HG02885 (cell line): ENCODE measurements around the gene KRTAP1-5.
"Not testable (repeated sequence)": the region's sequence is repeated elsewhere in the genome, so short reads cannot be mapped to it uniquely, and the experiment has no call there.

Experiments used
- ATAC-seq: cut with Tn5 transposase; IDR thresholded peaks from one replicate; pipeline ENCODE4 v1.9.1; 2021; ENCODE audit warnings: mild to moderate bottlenecking; ENCODE audit not compliant: unreplicated experiment, poor library complexity

KRTAP1-5 gene

DNA sequence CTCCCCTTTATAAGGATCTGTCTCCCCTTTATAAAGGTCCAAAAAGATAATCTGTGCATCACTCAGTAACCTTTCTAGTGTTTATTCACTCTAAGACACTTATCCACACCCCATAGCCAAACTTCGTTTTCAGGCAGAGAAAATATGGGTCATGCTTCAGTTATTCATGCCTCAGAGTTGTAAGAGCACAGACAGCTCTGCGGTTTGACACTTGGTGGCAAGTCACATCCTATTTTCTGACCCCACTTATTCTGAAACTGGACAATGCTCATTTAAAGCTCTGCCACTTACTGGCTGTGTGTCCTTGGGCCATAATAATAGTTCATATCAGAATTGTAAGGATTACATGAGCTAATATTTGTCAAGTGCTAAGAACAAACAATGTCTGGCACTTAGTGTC lies 22.1 kb upstream of the KRTAP1-5 start:
- no peak for ATAC-seq

DNA sequence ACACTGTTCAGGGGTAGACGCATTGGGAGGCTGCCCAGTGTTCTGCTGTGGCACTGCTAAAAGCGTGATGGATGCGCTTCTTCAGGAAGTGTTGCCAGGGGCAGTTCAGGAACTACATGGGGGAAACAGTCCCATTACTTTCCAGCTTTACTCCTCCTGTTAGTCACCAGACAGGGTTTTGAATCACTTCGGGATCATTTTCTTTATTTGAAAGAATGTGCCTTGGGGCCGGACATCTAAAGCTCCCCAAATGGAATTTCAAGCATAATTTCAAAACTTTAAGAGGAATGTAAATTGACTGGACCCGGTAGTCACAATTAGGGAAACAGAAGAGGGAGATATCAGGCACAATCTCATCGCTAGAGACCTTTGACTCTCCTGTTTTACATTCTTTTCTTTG lies 21.4 kb upstream of the KRTAP1-5 start:
- no peak for ATAC-seq

DNA sequence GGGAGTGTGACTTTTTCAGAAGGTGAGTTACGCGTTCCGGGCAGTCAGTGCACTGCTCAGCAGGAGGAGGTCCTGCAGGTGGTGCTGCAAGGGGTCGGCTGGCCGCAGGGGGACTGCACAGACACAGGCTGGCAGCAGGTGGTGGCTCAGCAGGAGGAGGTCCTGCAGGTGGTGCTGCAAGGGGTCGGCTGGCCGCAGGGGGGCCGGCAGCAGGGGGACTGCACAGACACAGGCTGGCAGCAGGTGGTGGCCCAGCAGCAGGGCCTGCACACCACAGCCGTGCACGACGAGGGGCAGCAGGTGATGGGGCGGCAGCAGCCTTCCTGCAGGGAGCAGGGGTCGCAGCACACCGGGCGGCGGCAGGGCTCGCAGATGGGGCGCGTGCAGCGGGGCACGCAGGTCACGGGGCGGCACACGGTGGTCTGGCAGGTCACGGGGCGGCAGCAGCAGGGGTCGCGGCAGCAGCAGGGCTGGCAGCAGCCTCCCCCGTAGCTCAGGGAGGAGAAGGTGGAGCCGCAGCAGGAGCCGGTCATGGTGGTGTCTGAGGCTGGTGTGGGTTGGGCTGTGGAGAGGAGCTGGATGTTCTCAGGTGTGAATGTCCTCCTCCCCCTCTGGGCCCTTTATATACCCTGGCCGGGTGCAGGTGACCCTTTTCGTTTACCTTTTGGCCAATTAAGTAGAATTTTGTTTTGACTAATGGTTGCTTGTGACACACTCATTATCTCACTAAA lies 19.9 kb upstream of the KRTAP1-5 start, which contains the start of gene KRTAP2-1:
KRTAP2-1 (minus strand) TSS at position 582 of the 731 bp plus-strand sequence; CDS start at position 533, 49 bp downstream.
- not testable (repeated sequence) for ATAC-seq

GRCh38 chr17:41042953-41043352 lies 15.9 kb upstream of the KRTAP1-5 start:
- ATAC-seq: no peak

GRCh38 chr17:41040783-41041571 lies 14.0 kb upstream of the KRTAP1-5 start, which contains the start of gene KRTAP1-1:
Gene KRTAP1-1 (minus strand): TSS chr17:41041450. CDS start chr17:41041397, 53 bp downstream.
- not testable (repeated sequence) for ATAC-seq

GRCh38 chr17:41037853-41038350 lies 10.9 kb upstream of the KRTAP1-5 start:
- ATAC-seq: no peak

GRCh38 chr17:41034346-41034935 lies 7.4 kb upstream of the KRTAP1-5 start, which contains the start of gene KRTAP1-3:
Gene KRTAP1-3 (minus strand): TSS chr17:41034874. CDS start chr17:41034821, 53 bp downstream.
- not testable (repeated sequence) for ATAC-seq

DNA sequence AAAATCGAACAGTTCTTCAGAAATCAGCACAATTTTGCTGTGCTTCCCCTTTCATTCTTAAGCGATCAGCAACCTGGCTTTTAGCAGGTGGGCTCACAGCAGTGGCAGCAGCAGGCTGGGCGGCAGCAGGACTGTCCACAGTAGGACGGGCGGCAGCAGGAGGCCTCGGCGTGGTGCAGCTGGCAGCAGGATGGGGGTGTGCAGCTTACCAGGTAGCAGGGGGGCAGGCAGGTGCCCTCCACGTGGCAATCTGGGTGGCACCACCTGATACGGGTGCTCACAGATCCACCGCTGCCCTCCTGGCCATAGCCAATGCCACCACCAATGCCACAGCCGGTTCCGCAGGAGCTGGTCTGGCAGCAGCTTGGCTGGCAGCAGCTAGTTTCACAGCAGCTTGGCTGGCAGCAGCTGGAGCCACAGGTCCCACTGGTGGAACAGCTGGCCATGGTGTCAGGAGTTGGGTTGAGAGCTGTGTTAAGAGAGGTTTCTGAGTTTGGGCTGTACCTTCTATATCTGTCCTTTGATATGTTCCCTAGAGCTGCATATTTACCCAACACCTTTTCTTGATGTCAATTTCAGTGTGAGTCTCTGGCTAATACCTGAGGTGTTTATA lies 2.7 kb upstream of the KRTAP1-5 start, which contains the start of gene KRTAP1-4:
KRTAP1-4 (minus strand) TSS at position 563 of the 613 bp plus-strand sequence; CDS start at position 446, 117 bp downstream.
- no peak for ATAC-seq

GRCh38 chr17:41024697-41025096 lies 2.3 kb downstream of the KRTAP1-5 start:
- no peak for ATAC-seq

DNA sequence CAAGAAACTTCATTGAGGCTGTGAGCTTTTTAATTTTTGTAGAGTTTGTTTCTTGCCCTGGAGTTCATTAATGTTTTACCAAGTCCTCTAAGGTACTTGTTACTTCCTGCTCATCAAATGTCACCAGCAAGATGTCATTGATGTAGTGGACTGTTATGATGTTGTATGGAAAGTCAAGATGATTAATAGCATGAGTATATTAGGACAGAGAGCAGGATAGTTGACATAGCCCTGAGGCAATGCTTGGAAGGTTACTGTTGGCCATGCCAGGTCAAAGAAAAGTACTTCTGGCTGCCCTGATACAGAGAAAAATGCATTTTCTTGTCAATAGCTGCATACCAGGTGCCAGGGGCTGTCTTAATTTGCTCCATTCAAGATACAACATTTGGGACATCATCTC lies 6.7 kb downstream of the KRTAP1-5 start:
- ATAC-seq: no peak

DNA sequence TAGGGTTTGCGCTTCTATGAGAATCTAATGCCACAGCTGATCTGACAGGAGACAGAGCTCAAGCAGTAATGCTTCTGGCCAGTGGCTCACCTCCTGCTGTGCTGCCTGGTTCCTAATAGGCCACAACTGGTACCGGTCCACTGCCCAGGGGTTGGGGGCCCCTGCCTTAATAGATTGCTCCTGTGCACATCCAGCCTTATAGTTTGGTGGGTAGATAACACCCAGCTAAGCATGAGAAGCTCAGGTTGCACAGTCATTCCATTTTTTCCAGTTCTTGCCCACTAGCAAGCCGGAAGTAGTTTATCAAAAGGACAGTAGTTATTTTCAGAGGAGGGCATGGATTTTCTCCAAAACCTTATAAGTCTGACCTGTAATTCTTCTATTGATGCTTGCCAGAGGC lies 7.6 kb downstream of the KRTAP1-5 start:
- no peak for ATAC-seq

- no peak for ATAC-seq
Measured at GRCh38 chr17:41018541-41018940, 8.5 kb downstream of the KRTAP1-5 start.

DNA sequence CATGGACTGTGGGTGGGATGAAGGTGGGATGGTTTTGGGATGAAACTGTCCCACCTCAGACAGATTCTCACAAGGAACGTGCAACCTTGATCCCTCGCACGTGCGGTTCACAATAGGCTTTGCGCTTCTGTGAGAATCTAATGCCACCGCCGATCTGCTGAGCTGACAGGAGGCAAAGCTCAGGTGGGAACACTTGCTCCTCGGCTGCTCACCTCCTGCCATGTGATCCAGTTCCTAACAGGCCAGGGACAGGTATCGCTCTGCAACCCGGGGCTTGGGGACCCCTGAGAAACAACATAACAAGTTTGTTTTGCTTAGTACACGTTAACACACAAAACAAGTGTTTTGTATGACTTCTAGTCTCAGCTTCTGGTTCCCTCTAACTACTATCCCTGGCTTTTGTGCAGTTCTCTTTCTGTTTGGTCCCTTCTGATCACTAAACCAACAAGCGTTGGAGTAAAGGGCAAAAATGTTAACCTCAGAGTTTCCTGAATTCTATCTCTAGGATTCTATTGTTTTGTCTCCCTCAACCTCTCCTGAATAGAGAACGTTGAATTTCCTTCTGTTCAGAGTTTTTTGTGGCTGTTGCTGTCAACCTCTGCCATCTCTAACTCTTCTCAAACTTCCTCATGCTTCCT lies 10.3 kb downstream of the KRTAP1-5 start:
- ATAC-seq: no peak

GRCh38 chr17:41015454-41015853 lies 11.6 kb downstream of the KRTAP1-5 start:
- no peak for ATAC-seq

- ATAC-seq: no peak
Measured at GRCh38 chr17:41013606-41014005, 13.4 kb downstream of the KRTAP1-5 start.

DNA sequence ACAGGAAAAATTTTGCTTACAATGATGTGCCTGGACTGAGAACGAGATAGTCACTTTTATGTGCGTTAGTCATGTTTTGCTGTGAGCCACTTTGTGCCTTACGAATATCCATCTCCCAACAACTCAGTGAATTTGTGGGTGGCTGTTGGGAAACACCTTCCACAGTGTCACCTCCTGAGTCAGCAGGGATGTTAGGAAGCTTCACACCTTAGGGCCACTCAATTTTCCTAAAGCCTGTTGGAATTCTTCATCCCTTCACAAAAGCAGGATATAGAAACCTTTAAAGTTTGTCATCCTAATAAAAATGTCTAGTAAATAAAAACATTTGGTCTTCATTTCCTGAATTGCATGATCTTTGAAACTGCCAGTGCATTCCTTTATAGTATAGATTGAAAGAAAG lies 13.8 kb downstream of the KRTAP1-5 start:
- no peak for ATAC-seq

- ATAC-seq: no peak
Measured at GRCh38 chr17:41012326-41013120, 14.5 kb downstream of the KRTAP1-5 start.

- ATAC-seq: no peak
Measured at GRCh38 chr17:41010441-41010840, 16.6 kb downstream of the KRTAP1-5 start.

DNA sequence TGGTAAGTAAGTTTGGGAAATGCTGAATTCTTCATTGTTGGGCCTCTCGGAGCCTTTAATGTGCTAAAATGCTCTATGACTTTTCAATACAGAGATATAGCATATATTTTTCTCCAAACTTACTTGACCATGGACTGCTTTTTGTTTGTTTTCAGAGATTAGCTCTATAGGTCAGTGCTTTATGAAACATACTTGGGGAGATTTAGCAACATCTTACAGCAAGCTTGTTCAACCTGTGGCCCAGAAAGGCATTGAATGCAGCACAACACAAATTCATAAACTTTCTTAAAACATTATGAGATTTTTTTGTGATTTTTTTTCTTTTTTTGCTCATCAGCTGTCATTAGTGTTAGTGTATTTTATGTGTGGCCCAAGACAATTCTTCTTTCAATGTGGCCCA lies 17.1 kb downstream of the KRTAP1-5 start:
- no peak for ATAC-seq
